Progenitor cell of endocrine pancreas (in vitro differentiated cells): Measurements from ENCODE around the gene TRAF7. TPM values are rescaled to one million over a fixed set of nuclear protein-coding genes. Genes with fewer than 3 reads are reported as not detected.

Experiments used
- DNase-seq: peaks from one replicate; pipeline ENCODE4 v3.0.0; 2021; ENCODE audit warnings: low spot score; ENCODE audit not compliant: unreplicated experiment
- H3K27ac Mint-ChIP-seq: 2 replicates; pipeline ENCODE4 v1.8.0; 2021; ENCODE audit warnings: mild to moderate bottlenecking, moderate library complexity, mixed read lengths
- H3K27me3 Mint-ChIP-seq: 2 replicates; pipeline ENCODE4 v1.8.0; 2021; ENCODE audit warnings: mixed read lengths
- H3K36me3 Mint-ChIP-seq: 2 replicates; pipeline ENCODE4 v1.8.0; 2022; ENCODE audit warnings: mixed read lengths; ENCODE audit not compliant: insufficient read depth
- H3K4me1 Mint-ChIP-seq: 2 replicates; pipeline ENCODE4 v1.8.0; 2021; ENCODE audit warnings: low read depth, mixed read lengths
- H3K4me3 Mint-ChIP-seq: 2 replicates; pipeline ENCODE4 v1.8.0; 2021; ENCODE audit warnings: low read depth, mild to moderate bottlenecking, moderate library complexity, mixed read lengths
- H3K9me3 Mint-ChIP-seq: 2 replicates; pipeline ENCODE4 v1.8.0; 2021; ENCODE audit warnings: low read depth, mixed read lengths
- CTCF ChIP-seq: fragments of 200-600 bp; sonication (generic); IDR thresholded peaks from one replicate; pipeline ENCODE4 v1.5.0; 2021; ENCODE audit warnings: antibody characterized with exemption, mild to moderate bottlenecking; ENCODE audit not compliant: unreplicated experiment
- total RNA-seq: library from RNA; stranded (reverse); gene quantifications from 2 replicates; pipeline ENCODE4 v1.2.1, GENCODE V29; 2021

The TRAF7 gene
- total RNA-seq, 1 donor from 2014 or later, result 85.2 TPM

- H3K36me3 Mint-ChIP-seq, result peaks cover 7% of the 10 kb centered on the region
- DNase-seq, result no peak
- H3K27me3 Mint-ChIP-seq, result no peaks in the 10 kb centered on the region
- H3K4me1 Mint-ChIP-seq, result no peaks in the 10 kb centered on the region
- no peak for TF ChIP-seq CTCF
- no peaks in the 10 kb centered on the region for H3K9me3 Mint-ChIP-seq
- no peak overlapping the region for H3K27ac Mint-ChIP-seq
- no peak overlapping the region for H3K4me3 Mint-ChIP-seq
Measured at GRCh38 chr16:2179576-2179975, 24.0 kb downstream of the TRAF7 start.

- Mint-ChIP-seq H3K4me1 (no peaks in the 10 kb centered on the region), H3K27me3 (no peaks in the 10 kb centered on the region), H3K27ac (no peak overlapping the region), H3K4me3 (no peak overlapping the region), H3K9me3 (no peaks in the 10 kb centered on the region), H3K36me3 (peaks cover 7% of the 10 kb centered on the region)
- no peak for TF ChIP-seq CTCF
- DNase-seq, result no peak
Measured at GRCh38 chr16:2180461-2180860, 24.9 kb downstream of the TRAF7 start.

- no peaks in the 10 kb centered on the region for H3K27me3 Mint-ChIP-seq
- DNase-seq, result no peak
- peaks cover 5% of the 10 kb centered on the region for H3K36me3 Mint-ChIP-seq
- H3K9me3 Mint-ChIP-seq, result no peaks in the 10 kb centered on the region
- no peak overlapping the region for H3K27ac Mint-ChIP-seq
- no peaks in the 10 kb centered on the region for H3K4me1 Mint-ChIP-seq
- H3K4me3 Mint-ChIP-seq, result no peak overlapping the region
- TF ChIP-seq CTCF, result no peak
Measured at GRCh38 chr16:2180962-2181923, 25.7 kb downstream of the TRAF7 start.

GRCh38 chr16:2181952-2182351 is 26.4 kb downstream of the TRAF7 start:
- no peaks in the 10 kb centered on the region for H3K27me3 Mint-ChIP-seq
- no peak for DNase-seq
- no peaks in the 10 kb centered on the region for H3K4me1 Mint-ChIP-seq
- no peak overlapping the region for H3K4me3 Mint-ChIP-seq
- TF ChIP-seq CTCF, result no peak
- H3K36me3 Mint-ChIP-seq, result peaks cover 5% of the 10 kb centered on the region
- no peak overlapping the region for H3K27ac Mint-ChIP-seq
- H3K9me3 Mint-ChIP-seq, result no peaks in the 10 kb centered on the region

GRCh38 chr16:2183671-2184070 is 28.1 kb downstream of the TRAF7 start:
- TF ChIP-seq CTCF, result no peak
- H3K36me3 Mint-ChIP-seq, result peaks cover 2% of the 10 kb centered on the region
- DNase-seq, result no peak
- H3K27ac Mint-ChIP-seq, result no peak overlapping the region
- H3K4me3 Mint-ChIP-seq, result no peak overlapping the region
- no peaks in the 10 kb centered on the region for H3K9me3 Mint-ChIP-seq
- no peaks in the 10 kb centered on the region for H3K4me1 Mint-ChIP-seq
- H3K27me3 Mint-ChIP-seq, result no peaks in the 10 kb centered on the region
